IMR-90 (cell line): ENCODE results near the gene FLT1. TPM values are rescaled to one million over a fixed set of nuclear protein-coding genes. Genes with fewer than 3 reads are reported as not detected.

Experiments
- ATAC-seq: fragments of 200-7000 bp; cut with Tn5 transposase; 2 replicates; pipeline ENCODE4 v1.9.1; 2020; ENCODE audit warnings: low read depth, mild to moderate bottlenecking, moderate library complexity
- BruUV-seq: library from RNA; stranded (reverse); fragments of 400-500 nt; replicated peaks from 2 replicates; lab custom pipeline; 2021; lab: Mats Ljungman, UMichigan
- CTCF ChIA-PET: fragments of 300-600 bp; formaldehyde crosslinking; extraction: SDS; loops from one replicate; lab custom pipeline; 2021; ENCODE audit warnings: antibody characterized with exemption; lab: Yijun Ruan, JAX
- POLR2A ChIA-PET: fragments of 300-600 bp; sonication (Branson Sonifier 250); formaldehyde crosslinking; loops from one replicate; lab custom pipeline; 2022; ENCODE audit warnings: antibody characterized with exemption; ENCODE audit not compliant: unreplicated experiment; lab: Charles Lee
- DNase-seq: peaks from one replicate; pipeline ENCODE4 v3.0.0; 2013
- H2AFZ ChIP-seq: replicated peaks from 2 replicates; pipeline ENCODE3; 2013; ENCODE audit warnings: low read length, mild to moderate bottlenecking; ENCODE audit not compliant: poor library complexity
- H2AK5ac ChIP-seq: 2 replicates; pipeline ENCODE4 v1.6.1; 2013; ENCODE audit warnings: low read depth, low read length, inconsistent platforms
- H2AK9ac ChIP-seq: replicated peaks from 2 replicates; pipeline ENCODE3; 2013; ENCODE audit warnings: mild to moderate bottlenecking, low read depth, low read length, moderate library complexity; ENCODE audit not compliant: poor library complexity
- H2BK120ac ChIP-seq: 2 replicates; pipeline ENCODE4 v1.6.1; 2013; ENCODE audit warnings: low read depth, low read length, inconsistent platforms
- H2BK15ac ChIP-seq: 3 replicates; pipeline ENCODE4 v1.6.1; 2013; ENCODE audit warnings: low read depth, low read length, inconsistent platforms
- H2BK20ac ChIP-seq: 2 replicates; pipeline ENCODE4 v1.6.1; 2013; ENCODE audit warnings: low read depth, mild to moderate bottlenecking, inconsistent platforms, low read length, moderate library complexity
- H2BK5ac ChIP-seq: 2 replicates; pipeline ENCODE4 v1.6.1; 2013; ENCODE audit warnings: mild to moderate bottlenecking, low read depth, low read length, inconsistent platforms; ENCODE audit not compliant: poor library complexity, severe bottlenecking
- H3K14ac ChIP-seq: replicated peaks from 2 replicates; pipeline ENCODE4 v1.6.1; 2013; ENCODE audit warnings: low read depth, low read length, inconsistent platforms
- H3K18ac ChIP-seq: 2 replicates; pipeline ENCODE4 v1.6.1; 2013; ENCODE audit warnings: low read depth, low read length, control low read depth
- H3K23ac ChIP-seq: 2 replicates; pipeline ENCODE4 v1.6.1; 2013; ENCODE audit warnings: low read depth, low read length, inconsistent platforms
- H3K27ac ChIP-seq: 2 replicates; pipeline ENCODE4 v1.5.1; 2013; ENCODE audit warnings: mild to moderate bottlenecking, control low read depth, low read length; ENCODE audit not compliant: insufficient read depth
- H3K27me3 ChIP-seq: 2 replicates; pipeline ENCODE4 v1.6.1; 2013; ENCODE audit warnings: low read length; ENCODE audit not compliant: control insufficient read depth, insufficient read depth
- H3K36me3 ChIP-seq: 2 replicates; pipeline ENCODE4 v1.6.1; 2013; ENCODE audit warnings: low read length, mixed read lengths; ENCODE audit not compliant: control insufficient read depth, insufficient read depth
- H3K4ac ChIP-seq: 2 replicates; pipeline ENCODE4 v1.6.1; 2013; ENCODE audit warnings: low read depth, low read length, inconsistent platforms
- H3K4me1 ChIP-seq: 2 replicates; pipeline ENCODE4 v1.6.1; 2013; ENCODE audit warnings: low read length, mixed read lengths; ENCODE audit not compliant: control insufficient read depth, insufficient read depth
- H3K4me2 ChIP-seq: 2 replicates; pipeline ENCODE4 v1.6.1; 2013; ENCODE audit warnings: low read depth, mild to moderate bottlenecking, control low read depth, low read length, moderate library complexity
- H3K4me3 ChIP-seq: 2 replicates; pipeline ENCODE4 v1.5.1; 2013; ENCODE audit warnings: low read depth, mild to moderate bottlenecking, control low read depth, low read length, moderate library complexity; ENCODE audit not compliant: insufficient read depth
- H3K56ac ChIP-seq: 2 replicates; pipeline ENCODE4 v1.6.1; 2013; ENCODE audit warnings: low read length, inconsistent platforms; ENCODE audit not compliant: insufficient read depth; ENCODE audit errors: extremely low read depth
- H3K79me1 ChIP-seq, 2 experiments: 2 replicates each; pipeline ENCODE4 v1.6.1; 2013; ENCODE audit warnings: low read length in 2 of 2, inconsistent platforms in 1 of 2, low read depth in 1 of 2
- H3K9ac ChIP-seq: 2 replicates; pipeline ENCODE4 v1.6.1; 2013; ENCODE audit warnings: low read depth, low read length, control low read depth
- H3K9me1 ChIP-seq: 2 replicates; pipeline ENCODE4 v1.6.1; 2013; ENCODE audit warnings: low read length, inconsistent platforms; ENCODE audit not compliant: insufficient read depth
- H3K9me3 ChIP-seq: 2 replicates; pipeline ENCODE4 v1.6.1; 2013; ENCODE audit warnings: low read length; ENCODE audit not compliant: control insufficient read depth, insufficient read depth
- H4K20me1 ChIP-seq: 2 replicates; pipeline ENCODE4 v1.6.1; 2013; ENCODE audit warnings: low read length, inconsistent platforms; ENCODE audit not compliant: insufficient read depth
- H4K5ac ChIP-seq: 2 replicates; pipeline ENCODE4 v1.6.1; 2013; ENCODE audit warnings: mild to moderate bottlenecking, low read depth, low read length, control low read depth
- H4K8ac ChIP-seq, 2 experiments: 2 replicates each; pipeline ENCODE4 v1.6.1; 2013; ENCODE audit warnings: low read depth in 2 of 2, low read length in 2 of 2, control low read depth in 1 of 2, inconsistent platforms in 1 of 2
- H4K91ac ChIP-seq: 2 replicates; pipeline ENCODE4 v1.6.1; 2013; ENCODE audit warnings: low read depth, low read length, inconsistent platforms; ENCODE audit not compliant: insufficient read depth
- CEBPB ChIP-seq: IDR thresholded peaks from 2 replicates; pipeline ENCODE4 v1.6.1; 2012; ENCODE audit warnings: low read depth, low read length, improper control_type of control experiment
- FOS ChIP-seq: fragments of 150-350 bp; IDR thresholded peaks from 2 replicates; pipeline ENCODE4 v1.6.1; 2016; ENCODE audit warnings: low read depth, low read length
- RFX5 ChIP-seq: IDR thresholded peaks from 2 replicates; pipeline ENCODE4 v1.8.0; 2012; ENCODE audit warnings: low read depth, mild to moderate bottlenecking, low read length, moderate library complexity
- WGBS, 2 experiments: methylation state at CpG; one replicate each; pipeline versions ENCODE4 v1.1.5 to v1.1.7; 2013; ENCODE audit warnings: missing lambda C conversion rate in 2 of 2; ENCODE audit not compliant: insufficient read length in 1 of 2; ENCODE audit errors: extremely low coverage in 2 of 2; 5-methylcytosine and 5-hydroxymethylcytosine counted together
- dilution Hi-C: fragments of 300-500 bp; cut with HindIII; formaldehyde crosslinking; loops from one replicate; pipeline ENCODE4 v1.14.3; 2018; ENCODE audit warnings: low sequenced_read_pairs; ENCODE audit not compliant: unreplicated experiment
- in situ Hi-C: fragments of 300-500 bp; cut with MboI; formaldehyde crosslinking; loops from 3 replicates; pipeline ENCODE4 v1.14.3; 2019; ENCODE audit warnings: low sequenced_read_pairs, inconsistent platforms, mixed read lengths
- intact Hi-C: fragments of 100-400 bp; cut with micrococcal nuclease; formaldehyde crosslinking; loops from 2 replicates; pipeline ENCODE4 v1.10.0; 2022
- polyA plus RNA-seq, 3 experiments: library from polyadenylated mRNA; depleted of rRNA; stranded (reverse); fragments of >200 nt; gene quantifications; 2 replicates each; pipeline ENCODE4 v1.2.3, GENCODE V29; 2012; ENCODE audit warnings: low replicate concordance in 1 of 3
- total RNA-seq: library from RNA; depleted of rRNA; stranded (reverse); fragments of >200 nt; gene quantifications from 2 replicates; pipeline ENCODE4 v1.2.3, GENCODE V29; 2012
- TF ChIP-seq, protein P1 (sequence below): conservative IDR thresholded peaks from 2 replicates; pipeline ENCODE4 v1.5.1; 2012; ENCODE audit warnings: mild to moderate bottlenecking, low read depth, low read length, improper control_type of control experiment

The FLT1 gene
- total and polyA plus RNA-seq, 2 of the 4 experiments (the other 2 are of a cell fraction): 4.5 to 10.4 TPM

DNA sequence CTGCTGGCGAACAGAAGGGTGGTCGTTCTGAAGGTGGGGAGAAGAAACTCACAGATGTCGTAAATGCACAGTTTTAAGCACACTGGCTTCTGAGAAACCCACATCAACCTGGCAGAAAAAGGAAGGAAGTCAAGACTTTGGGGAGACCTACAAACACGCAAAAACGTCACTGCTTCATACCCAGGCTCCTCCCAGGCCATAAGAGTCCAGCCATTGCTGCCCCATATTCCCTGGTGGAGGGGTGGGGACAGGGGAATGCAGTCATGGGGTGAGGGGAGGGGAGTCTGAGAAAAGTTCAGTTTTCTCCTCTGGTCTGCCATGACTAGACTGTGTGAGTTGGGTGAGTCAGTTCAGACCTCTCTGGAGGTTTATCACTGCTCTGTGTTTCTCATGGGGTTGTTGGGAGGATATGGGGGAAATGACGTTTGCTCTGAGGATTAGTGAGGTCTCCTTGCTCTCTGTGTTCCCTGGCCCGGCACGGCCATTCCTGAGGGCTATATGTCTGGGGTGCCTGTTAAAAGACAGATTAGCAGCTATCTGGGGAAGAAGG is 139.0 kb downstream of the FLT1 start:
- no peak overlapping the region for H3K9ac ChIP-seq

More for the DNA sequence above, 139.0 kb downstream of the FLT1 start:
- intact Hi-C loops: no loop called here
- H3K27me3 ChIP-seq: no peaks in the 10 kb centered on the region
- H3K36me3 ChIP-seq: no peaks in the 10 kb centered on the region
- ATAC-seq (peak; percentile 78), DNase-seq (peak; percentile 86)
- BruUV-seq: no TSS peak
- peak overlapping the region; percentile 60 for H2AK5ac ChIP-seq
- H2BK15ac ChIP-seq: peak overlapping the region; percentile 55; the same call in 1 of the 3 replicates
- no peak overlapping the region for H3K18ac ChIP-seq
- no peak overlapping the region for H3K56ac ChIP-seq
- in situ Hi-C loops: no loop called here
- H2AFZ ChIP-seq: peak overlapping the region; percentile 46
- H3K14ac ChIP-seq: 0 out of 2 replicates have a peak overlapping the region, but pooled peaks have one; percentile 13
- peak overlapping the region; percentile 50 to 70; a peak in 2 of 4 replicates for H4K8ac ChIP-seq
- H2BK120ac ChIP-seq: peak overlapping the region; percentile 37; the same call in 1 of the 2 replicates
- no peaks in the 10 kb centered on the region for H4K20me1 ChIP-seq
- peak overlapping the region; percentile 7 for H2BK5ac ChIP-seq
- H3K27ac ChIP-seq: no peak overlapping the region
- H3K4me1 ChIP-seq: peaks cover 8% of the 10 kb centered on the region
- H3K9me1 ChIP-seq: peaks cover 3% of the 10 kb centered on the region; the same call in 1 of the 2 replicates
- no peak overlapping the region for H3K4ac ChIP-seq
- TF ChIP-seq RFX5 (no peak), FOS (peak; percentile 13; the same call in 1 of the 2 replicates), CEBPB (no peak)
- TF ChIP-seq, protein P1, sequence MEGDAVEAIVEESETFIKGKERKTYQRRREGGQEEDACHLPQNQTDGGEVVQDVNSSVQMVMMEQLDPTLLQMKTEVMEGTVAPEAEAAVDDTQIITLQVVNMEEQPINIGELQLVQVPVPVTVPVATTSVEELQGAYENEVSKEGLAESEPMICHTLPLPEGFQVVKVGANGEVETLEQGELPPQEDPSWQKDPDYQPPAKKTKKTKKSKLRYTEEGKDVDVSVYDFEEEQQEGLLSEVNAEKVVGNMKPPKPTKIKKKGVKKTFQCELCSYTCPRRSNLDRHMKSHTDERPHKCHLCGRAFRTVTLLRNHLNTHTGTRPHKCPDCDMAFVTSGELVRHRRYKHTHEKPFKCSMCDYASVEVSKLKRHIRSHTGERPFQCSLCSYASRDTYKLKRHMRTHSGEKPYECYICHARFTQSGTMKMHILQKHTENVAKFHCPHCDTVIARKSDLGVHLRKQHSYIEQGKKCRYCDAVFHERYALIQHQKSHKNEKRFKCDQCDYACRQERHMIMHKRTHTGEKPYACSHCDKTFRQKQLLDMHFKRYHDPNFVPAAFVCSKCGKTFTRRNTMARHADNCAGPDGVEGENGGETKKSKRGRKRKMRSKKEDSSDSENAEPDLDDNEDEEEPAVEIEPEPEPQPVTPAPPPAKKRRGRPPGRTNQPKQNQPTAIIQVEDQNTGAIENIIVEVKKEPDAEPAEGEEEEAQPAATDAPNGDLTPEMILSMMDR: no peak
- CTCF ChIA-PET: no interaction called here
- no CpG with 5 or more reads among the region's 8 CpGs for WGBS, 2 experiments
- no peak overlapping the region for H3K4me3 ChIP-seq
- no peak overlapping the region for H3K23ac ChIP-seq
- dilution Hi-C loops: no loop called here
- no peak overlapping the region for H3K4me2 ChIP-seq
- POLR2A ChIA-PET: no interaction called here
- H3K79me1 ChIP-seq: no peaks in the 10 kb centered on the region
- no peak overlapping the region; the same call in 1 of the 2 replicates for H2BK20ac ChIP-seq
- 0 out of 2 replicates have a peak overlapping the region, but pooled peaks have one; percentile 33 for H4K5ac ChIP-seq
- H4K91ac ChIP-seq: peak overlapping the region; percentile 49; the same call in 1 of the 2 replicates
- no peak overlapping the region for H2AK9ac ChIP-seq
- no peaks in the 10 kb centered on the region for H3K9me3 ChIP-seq
